D721Med (cell line): Measurements from ENCODE around the gene CALML4.
"Not testable (repeated sequence)": the region's sequence is repeated elsewhere in the genome, so short reads cannot be mapped to it uniquely, and the experiment has no call there.

Experiments
- DNase-seq: peaks from one replicate; pipeline ENCODE4 v3.0.0; 2011; ENCODE audit warnings: low spot score; ENCODE audit not compliant: insufficient read length
- FAIRE-seq: peaks from 2 replicates; lab custom pipeline; 2011; peaks lifted over from hg19 to GRCh38; lab: Jason Lieb, UNC
- CTCF ChIP-seq: IDR thresholded peaks from 2 replicates; pipeline ENCODE4 v1.5.1; 2012; ENCODE audit warnings: mild to moderate bottlenecking, control low read depth; ENCODE audit not compliant: insufficient read depth; ENCODE audit errors: missing control alignments

The CALML4 gene

DNA sequence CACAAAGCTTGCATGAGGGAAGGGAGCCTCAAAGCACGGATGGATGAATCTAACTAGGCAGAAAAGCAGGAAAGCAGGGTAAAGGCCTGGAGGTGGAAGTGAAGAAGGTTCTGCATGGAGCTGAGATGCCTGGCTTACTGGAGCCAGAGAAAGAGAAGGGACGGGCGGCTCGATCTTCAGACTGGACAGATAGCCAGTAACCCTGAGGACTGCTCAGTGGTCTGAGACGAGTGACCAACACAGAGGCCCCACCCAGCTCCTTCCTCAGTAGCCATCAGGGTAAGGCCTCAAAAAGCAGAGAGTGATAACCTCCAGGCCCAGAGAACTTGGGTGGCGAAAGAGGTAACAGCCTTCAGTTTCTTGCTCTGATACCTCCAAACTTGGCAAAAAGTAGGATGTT is 18.0 kb upstream of the CALML4 start:
- no peak for DNase-seq
- no peak for TF ChIP-seq CTCF
- FAIRE-seq: no peak

- FAIRE-seq: not testable (repeated sequence)
Observed at GRCh38 chr15:68222432-68222743, 17.3 kb upstream of the CALML4 start.

GRCh38 chr15:68221530-68222431 is 16.6 kb upstream of the CALML4 start:
- FAIRE-seq, DNase-seq: not testable (repeated sequence)

More at GRCh38 chr15:68222432-68222743, 17.3 kb upstream of the CALML4 start:
- DNase-seq: not testable (repeated sequence)

- no peak for DNase-seq
- no peak for TF ChIP-seq CTCF
Observed at GRCh38 chr15:68220967-68221366, 15.8 kb upstream of the CALML4 start.

GRCh38 chr15:68220489-68220888 is 15.4 kb upstream of the CALML4 start:
- DNase-seq (no peak), FAIRE-seq (no peak)
- no peak for TF ChIP-seq CTCF

More at GRCh38 chr15:68220967-68221366, 15.8 kb upstream of the CALML4 start:
- no peak for FAIRE-seq

DNA sequence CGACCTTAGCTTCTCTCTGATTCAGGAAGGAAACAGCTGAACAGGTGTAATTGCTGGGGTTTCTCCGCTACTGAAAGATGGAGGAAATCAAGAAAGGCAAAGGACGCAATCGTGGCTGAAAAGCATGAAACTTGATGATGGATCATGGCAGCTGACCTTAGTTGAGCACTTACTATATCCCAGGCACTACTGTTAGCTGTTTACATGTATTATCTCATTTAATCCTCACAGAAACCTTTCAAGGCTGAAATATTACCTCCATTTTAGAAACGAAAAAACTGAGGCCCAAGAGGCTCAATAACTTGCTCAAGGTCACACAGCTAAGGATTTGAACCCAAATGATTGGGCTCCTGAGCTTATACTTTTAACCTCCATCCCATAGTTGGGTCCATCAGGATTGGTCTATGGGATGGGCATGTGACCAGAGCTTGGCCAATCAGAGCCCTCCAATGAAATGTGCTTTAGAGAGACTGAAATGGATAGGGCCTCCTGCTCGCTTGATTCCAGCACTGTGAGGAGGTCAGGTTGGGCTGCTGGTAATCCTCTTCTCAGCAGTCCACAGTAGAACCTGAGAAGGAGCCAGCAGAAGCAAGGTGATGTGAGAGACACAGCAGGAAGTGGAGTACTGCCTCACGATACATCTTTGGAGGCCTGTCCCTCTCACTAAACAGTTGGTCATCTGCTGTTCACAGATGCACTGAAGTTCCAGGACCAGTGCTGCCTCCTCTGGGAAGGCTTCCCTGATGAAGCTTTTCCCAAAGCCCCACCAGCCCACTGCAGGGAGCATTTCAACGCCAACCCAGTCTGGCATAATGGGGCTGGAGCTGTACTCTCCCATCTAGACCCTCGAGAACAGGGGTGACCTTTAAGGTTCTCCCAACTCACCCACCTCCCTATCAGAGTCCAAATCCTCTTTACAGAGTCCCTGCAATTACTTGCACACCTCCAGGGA is 14.0 kb upstream of the CALML4 start:
- no peak for TF ChIP-seq CTCF
- no peak for FAIRE-seq
- no peak for DNase-seq

DNA sequence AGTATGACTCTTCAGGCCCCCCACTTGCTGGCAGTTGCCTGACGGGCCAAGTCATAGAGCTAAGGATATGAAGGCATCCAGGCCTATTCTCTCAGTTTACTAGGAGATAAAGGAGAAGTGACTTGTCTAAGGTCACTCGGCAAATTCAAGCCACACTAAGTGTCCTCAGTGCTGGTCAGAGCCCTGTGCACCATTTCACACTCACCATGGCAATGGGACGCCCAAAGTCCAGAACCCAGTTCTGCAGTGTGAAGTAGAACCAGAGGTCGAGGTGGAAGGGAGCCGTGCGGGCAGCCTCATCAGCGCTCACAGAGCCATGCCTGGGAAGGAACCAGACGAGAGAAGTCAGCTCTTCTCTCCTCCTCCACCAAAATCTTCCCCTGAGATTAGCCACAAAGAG is 13.2 kb upstream of the CALML4 start:
- FAIRE-seq (no peak), DNase-seq (no peak)
- TF ChIP-seq CTCF: no peak

GRCh38 chr15:68217341-68217740 is 12.2 kb upstream of the CALML4 start:
- TF ChIP-seq CTCF: no peak
- FAIRE-seq (no peak), DNase-seq (no peak)
